Measurements from ENCODE around the gene WNK3. TPM values are rescaled to one million over a fixed set of nuclear protein-coding genes. Genes with fewer than 3 reads are reported as not detected.

The WNK3 gene
- total RNA-seq, 1 donor from 2014 or later, result 1.8 TPM

GRCh38 chrX:54237014-54237413 is 120.8 kb downstream of the WNK3 start:
- Histone ChIP-seq H3K4me1 (no peaks in the 10 kb centered on the region), H3K4me3 (no peak overlapping the region), H3K27ac (no peak overlapping the region), H3K27me3 (no peaks in the 10 kb centered on the region), H3K9me3 (no peaks in the 10 kb centered on the region), H3K36me3 (no peaks in the 10 kb centered on the region)
- DNase-seq (no peak), ATAC-seq (no peak)
- no peak for TF ChIP-seq CTCF (IDR thresholded peaks at IDR 0.05)
- intact Hi-C loops (cut with DNase I), result no loop called here

- Histone ChIP-seq H3K4me3 (no peak overlapping the region), H3K4me1 (no peaks in the 10 kb centered on the region), H3K36me3 (no peaks in the 10 kb centered on the region), H3K27me3 (no peaks in the 10 kb centered on the region), H3K9me3 (no peaks in the 10 kb centered on the region), H3K27ac (no peak overlapping the region)
- TF ChIP-seq CTCF (IDR thresholded peaks at IDR 0.05), result no peak
- intact Hi-C loops (cut with DNase I), result no loop called here
- no peak for ATAC-seq
- DNase-seq, result no peak
These were observed 127.3 kb downstream of the WNK3 start for GRCh38 chrX:54230435-54231148.

GRCh38 chrX:54223581-54223980 is 134.3 kb downstream of the WNK3 start:
- H3K27ac ChIP-seq, result no peak overlapping the region
- no peaks in the 10 kb centered on the region for H3K9me3 ChIP-seq
- no peak for DNase-seq
- no peak for TF ChIP-seq CTCF (IDR thresholded peaks at IDR 0.05)
- H3K36me3 ChIP-seq, result no peaks in the 10 kb centered on the region
- H3K4me1 ChIP-seq, result no peaks in the 10 kb centered on the region
- no peak overlapping the region for H3K4me3 ChIP-seq
- no peak for ATAC-seq
- intact Hi-C loops (cut with DNase I), result no loop called here
- no peaks in the 10 kb centered on the region for H3K27me3 ChIP-seq

- intact Hi-C loops (cut with DNase I), result no loop called here
These were observed 144.2 kb downstream of the WNK3 start for GRCh38 chrX:54213603-54214002.

GRCh38 chrX:54208531-54208930 is 149.3 kb downstream of the WNK3 start:
- DNase-seq (no peak), ATAC-seq (no peak)
- intact Hi-C loops (cut with DNase I), result no loop called here
- Histone ChIP-seq H3K27me3 (no peaks in the 10 kb centered on the region), H3K4me1 (no peaks in the 10 kb centered on the region), H3K9me3 (no peaks in the 10 kb centered on the region), H3K36me3 (no peaks in the 10 kb centered on the region), H3K27ac (no peak overlapping the region), H3K4me3 (no peak overlapping the region)
- TF ChIP-seq CTCF (IDR thresholded peaks at IDR 0.05), result no peak

More at GRCh38 chrX:54213603-54214002, 144.2 kb downstream of the WNK3 start:
- no peak for DNase-seq
- no peaks in the 10 kb centered on the region for H3K27me3 ChIP-seq
- no peak overlapping the region for H3K27ac ChIP-seq
- no peak for TF ChIP-seq CTCF (IDR thresholded peaks at IDR 0.05)
- no peaks in the 10 kb centered on the region for H3K4me1 ChIP-seq
- no peaks in the 10 kb centered on the region for H3K36me3 ChIP-seq
- H3K9me3 ChIP-seq, result no peaks in the 10 kb centered on the region
- no peak overlapping the region for H3K4me3 ChIP-seq
- ATAC-seq, result no peak

GRCh38 chrX:54198262-54198661 is 159.6 kb downstream of the WNK3 start:
- H3K36me3 ChIP-seq, result no peaks in the 10 kb centered on the region
- TF ChIP-seq CTCF (IDR thresholded peaks at IDR 0.05), result no peak
- no peak overlapping the region for H3K4me3 ChIP-seq
- no peak for DNase-seq
- no peaks in the 10 kb centered on the region for H3K4me1 ChIP-seq
- no peak for ATAC-seq
- intact Hi-C loops (cut with DNase I), result no loop called here
- no peaks in the 10 kb centered on the region for H3K9me3 ChIP-seq
- H3K27ac ChIP-seq, result no peak overlapping the region
- no peaks in the 10 kb centered on the region for H3K27me3 ChIP-seq
